Thyroid gland (tissue), 4 donors: ENCODE data around the gene SCN5A. TPM values are rescaled to one million over a fixed set of nuclear protein-coding genes. Genes with fewer than 3 reads are reported as not detected.

Experiments
- DNase-seq, 2 donors: peaks; one replicate each; pipeline ENCODE4 v3.0.0-alpha.2; 2019
- H3K27ac ChIP-seq, 3 donors: fragments of 200-600 bp; sonication (generic); 1 replicate in 2 of 3; 2 replicates in 1 of 3; pipeline ENCODE4 v1.5.1; 2016 to 2019; ENCODE audit warnings: mild to moderate bottlenecking in 1 of 3, moderate library complexity in 1 of 3
- H3K27me3 ChIP-seq: fragments of 200-600 bp; sonication (generic); one replicate; pipeline ENCODE4 v1.5.1; 2019
- H3K36me3 ChIP-seq, 2 donors: fragments of 200-600 bp; sonication (generic); one replicate each; pipeline ENCODE4 v1.5.1; 2016 to 2019
- H3K4me1 ChIP-seq, 2 donors: fragments of 200-600 bp; sonication (generic); one replicate each; pipeline ENCODE4 v1.5.1; 2017 to 2019
- H3K4me3 ChIP-seq, 3 donors: fragments of 200-600 bp; sonication (generic); replicated peaks in 1 of 3; 1 replicate in 2 of 3; 2 replicates in 1 of 3; pipeline ENCODE4 v1.5.1; 2016; ENCODE audit warnings: mild to moderate bottlenecking in 1 of 3
- H3K9me3 ChIP-seq: fragments of 200-600 bp; sonication (generic); one replicate; pipeline ENCODE4 v1.5.1; 2017
- POLR2A ChIP-seq, 2 donors: fragments of 450-650 bp; IDR thresholded peaks; one replicate each; pipeline ENCODE4 v1.6.1; 2017; ENCODE audit warnings: antibody characterized with exemption in 2 of 2, mild to moderate bottlenecking in 2 of 2, moderate library complexity in 1 of 2
- WGBS, 2 donors: methylation state at CpG; one replicate each; pipeline ENCODE4 v1.1.5; 2017; 5-methylcytosine and 5-hydroxymethylcytosine counted together
- intact Hi-C: fragments of 100-400 bp; cut with DNase I; formaldehyde crosslinking; loops from one replicate; pipeline ENCODE4 v1.15.1; 2023
- total RNA-seq, 4 donors: library from RNA; depleted of rRNA; stranded (reverse); fragments of >200 nt; gene quantifications; one replicate each; pipeline ENCODE4 v1.2.3, GENCODE V29; 2016
- TF ChIP-seq, protein P1 (sequence below), 6 experiments: fragments of 200-600 bp in 3 of 6; fragments of 450-650 bp in 3 of 6; sonication (generic) in 3 of 6; IDR thresholded peaks; one replicate each; pipeline ENCODE4 v1.5.1; 2016 to 2019; ENCODE audit warnings: antibody characterized with exemption in 6 of 6, mild to moderate bottlenecking in 2 of 6, inconsistent platforms in 1 of 6, moderate library complexity in 1 of 6

The SCN5A gene
- total RNA-seq, 4 donors from 2014 or later = 0.13 to 1.9 (median 1.1) TPM

DNA sequence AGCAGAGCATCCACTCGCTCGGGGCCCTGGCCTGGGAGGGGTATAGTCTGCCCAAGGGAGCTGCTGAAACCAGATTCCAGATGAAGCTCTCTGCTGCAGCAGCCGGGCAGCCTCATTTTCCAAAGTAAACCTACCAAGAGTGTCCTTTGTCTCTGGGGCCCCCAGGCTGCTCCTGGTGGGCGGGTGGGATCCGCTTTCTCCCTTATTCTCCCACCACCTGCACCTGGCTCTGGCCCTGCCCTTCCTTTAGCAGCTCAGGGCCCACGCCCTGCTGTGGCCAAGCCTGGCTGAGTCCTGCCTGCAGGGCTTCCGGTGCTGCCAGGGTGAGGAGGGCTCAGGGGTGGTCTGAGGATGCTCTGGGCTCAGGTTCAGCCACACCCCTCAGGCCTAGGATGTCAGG is 13.0 kb downstream of the SCN5A start:
- intact Hi-C loops = no loop called here
- no peaks in the 10 kb centered on the region for H3K9me3 ChIP-seq
- WGBS, 2 donors = 61 to 68% methylated on average over 7 of the region's 7 CpGs

GRCh38 chr3:38634111-38634510 is 15.4 kb downstream of the SCN5A start:
- no peak overlapping the region for H3K4me3 ChIP-seq
- H3K27me3 ChIP-seq = no peaks in the 10 kb centered on the region
- no peak for DNase-seq
- no peak overlapping the region for H3K27ac ChIP-seq
- H3K36me3 ChIP-seq = no peaks in the 10 kb centered on the region
- no peaks in the 10 kb centered on the region for H3K4me1 ChIP-seq
- WGBS, 2 donors = 52 to 68% methylated on average over 7 to 11 of the region's 11 CpGs
- intact Hi-C loops = no loop called here
- H3K9me3 ChIP-seq = no peaks in the 10 kb centered on the region
- no peak for TF ChIP-seq POLR2A (IDR thresholded peaks at IDR 0.05)
- TF ChIP-seq, protein P1, sequence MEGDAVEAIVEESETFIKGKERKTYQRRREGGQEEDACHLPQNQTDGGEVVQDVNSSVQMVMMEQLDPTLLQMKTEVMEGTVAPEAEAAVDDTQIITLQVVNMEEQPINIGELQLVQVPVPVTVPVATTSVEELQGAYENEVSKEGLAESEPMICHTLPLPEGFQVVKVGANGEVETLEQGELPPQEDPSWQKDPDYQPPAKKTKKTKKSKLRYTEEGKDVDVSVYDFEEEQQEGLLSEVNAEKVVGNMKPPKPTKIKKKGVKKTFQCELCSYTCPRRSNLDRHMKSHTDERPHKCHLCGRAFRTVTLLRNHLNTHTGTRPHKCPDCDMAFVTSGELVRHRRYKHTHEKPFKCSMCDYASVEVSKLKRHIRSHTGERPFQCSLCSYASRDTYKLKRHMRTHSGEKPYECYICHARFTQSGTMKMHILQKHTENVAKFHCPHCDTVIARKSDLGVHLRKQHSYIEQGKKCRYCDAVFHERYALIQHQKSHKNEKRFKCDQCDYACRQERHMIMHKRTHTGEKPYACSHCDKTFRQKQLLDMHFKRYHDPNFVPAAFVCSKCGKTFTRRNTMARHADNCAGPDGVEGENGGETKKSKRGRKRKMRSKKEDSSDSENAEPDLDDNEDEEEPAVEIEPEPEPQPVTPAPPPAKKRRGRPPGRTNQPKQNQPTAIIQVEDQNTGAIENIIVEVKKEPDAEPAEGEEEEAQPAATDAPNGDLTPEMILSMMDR (IDR thresholded peaks at IDR 0.05) = no peak

More for the DNA sequence above, 13.0 kb downstream of the SCN5A start:
- Histone ChIP-seq H3K4me1 (no peaks in the 10 kb centered on the region), H3K36me3 (no peaks in the 10 kb centered on the region), H3K4me3 (no peak overlapping the region), H3K27me3 (no peaks in the 10 kb centered on the region), H3K27ac (no peak overlapping the region)
- TF ChIP-seq, protein P1 (IDR thresholded peaks at IDR 0.05) = no peak
- TF ChIP-seq POLR2A (IDR thresholded peaks at IDR 0.05) = no peak
- DNase-seq = no peak

GRCh38 chr3:38632989-38633388 is 16.5 kb downstream of the SCN5A start:
- WGBS, 2 donors = 76 to 89% methylated on average over 2 to 12 of the region's 12 CpGs
- DNase-seq = no peak
- intact Hi-C loops = no loop called here

DNA sequence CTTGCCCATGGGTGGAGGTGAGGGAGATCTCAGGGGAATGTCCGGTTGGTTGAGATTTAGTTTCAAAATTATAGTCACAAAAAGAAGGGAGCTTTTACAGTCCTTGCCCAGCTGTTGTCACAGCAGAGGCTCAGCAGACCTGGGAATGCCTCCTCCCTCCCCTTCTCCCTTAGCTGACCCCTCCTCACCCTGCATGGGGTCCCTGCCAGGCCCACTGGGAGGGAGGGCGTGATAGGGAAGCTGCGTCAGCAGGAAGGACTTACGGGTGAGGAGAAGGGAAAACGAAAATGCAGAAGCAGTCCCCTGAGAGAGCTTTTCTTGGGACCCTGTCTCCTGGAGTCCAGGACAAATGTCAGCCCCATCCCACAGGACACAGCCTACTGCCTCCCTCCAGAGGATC is 18.9 kb downstream of the SCN5A start:
- no peak overlapping the region for H3K27ac ChIP-seq
- H3K4me1 ChIP-seq = no peaks in the 10 kb centered on the region
- WGBS, 2 donors = 45 to 55% methylated on average over 5 of the region's 5 CpGs
- no peak for DNase-seq
- no peaks in the 10 kb centered on the region for H3K27me3 ChIP-seq
- no peak for TF ChIP-seq POLR2A (IDR thresholded peaks at IDR 0.05)
- TF ChIP-seq, protein P1 (IDR thresholded peaks at IDR 0.05) = no peak
- intact Hi-C loops = no loop called here
- no peaks in the 10 kb centered on the region for H3K36me3 ChIP-seq
- no peak overlapping the region for H3K4me3 ChIP-seq
- no peaks in the 10 kb centered on the region for H3K9me3 ChIP-seq

More at GRCh38 chr3:38632989-38633388, 16.5 kb downstream of the SCN5A start:
- Histone ChIP-seq H3K4me1 (no peaks in the 10 kb centered on the region), H3K4me3 (no peak overlapping the region), H3K27ac (no peak overlapping the region), H3K27me3 (no peaks in the 10 kb centered on the region), H3K9me3 (no peaks in the 10 kb centered on the region), H3K36me3 (no peaks in the 10 kb centered on the region)
- TF ChIP-seq, protein P1 (IDR thresholded peaks at IDR 0.05) = no peak
- no peak for TF ChIP-seq POLR2A (IDR thresholded peaks at IDR 0.05)

GRCh38 chr3:38630070-38630469 is 19.4 kb downstream of the SCN5A start:
- Histone ChIP-seq H3K27ac (no peak overlapping the region), H3K27me3 (no peaks in the 10 kb centered on the region), H3K4me1 (no peaks in the 10 kb centered on the region), H3K4me3 (no peak overlapping the region), H3K36me3 (no peaks in the 10 kb centered on the region), H3K9me3 (no peaks in the 10 kb centered on the region)
- no peak for DNase-seq
- 70 to 73% methylated on average over 8 of the region's 8 CpGs for WGBS, 2 donors
- intact Hi-C loops = no loop called here
- TF ChIP-seq POLR2A (IDR thresholded peaks at IDR 0.05) = no peak
- TF ChIP-seq, protein P1 (IDR thresholded peaks at IDR 0.05) = no peak
